Inferior parietal cortex (tissue), 1 donor: ENCODE data around the gene HIVEP3.

Experiments used
- DNase-seq: peaks from one replicate; pipeline ENCODE4 v3.0.0-alpha.2; 2016; ENCODE audit errors: extremely low spot score

HIVEP3 gene

DNA sequence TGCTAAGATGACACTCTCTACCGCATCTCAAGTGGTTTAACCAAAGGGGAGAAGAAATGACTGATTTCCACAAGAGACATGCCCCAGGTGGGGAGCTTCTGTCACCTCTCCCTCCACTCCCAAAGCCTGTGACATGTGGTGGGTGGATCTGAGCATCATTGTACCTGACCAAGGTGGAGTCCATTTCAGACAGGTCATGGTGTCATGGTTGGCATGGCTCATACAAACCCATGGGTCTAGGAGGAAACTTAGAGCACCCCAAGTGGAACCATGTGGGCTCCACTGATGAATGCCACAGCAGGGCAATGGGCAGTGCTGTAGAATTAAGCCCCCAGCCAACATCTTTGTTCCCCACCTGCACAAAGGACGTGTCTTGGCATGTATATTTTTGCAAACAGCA, 302.7 kb downstream of the HIVEP3 start:
- no peak for DNase-seq

GRCh38 chr1:41615316-41615715, 303.4 kb downstream of the HIVEP3 start:
- no peak for DNase-seq

DNA sequence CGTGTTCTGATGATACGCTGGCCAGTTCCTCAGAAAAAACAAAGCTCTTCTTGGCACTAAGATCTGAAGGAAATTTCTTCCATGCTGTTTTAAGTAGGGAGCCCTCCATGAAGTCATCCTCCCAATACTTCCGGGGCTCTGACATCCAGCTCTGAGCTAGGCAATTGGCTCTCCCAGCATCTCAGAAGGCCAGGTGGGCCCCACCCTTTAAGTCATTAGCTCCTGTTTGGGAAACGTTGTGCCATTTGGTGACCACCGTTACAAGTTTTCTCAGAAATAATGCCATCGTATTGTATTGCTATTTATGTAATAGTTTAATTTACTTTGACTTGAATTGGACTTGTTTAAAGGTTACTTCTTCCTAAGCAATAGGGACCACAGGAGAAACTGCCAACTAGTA, 303.9 kb downstream of the HIVEP3 start:
- no peak for DNase-seq

DNA sequence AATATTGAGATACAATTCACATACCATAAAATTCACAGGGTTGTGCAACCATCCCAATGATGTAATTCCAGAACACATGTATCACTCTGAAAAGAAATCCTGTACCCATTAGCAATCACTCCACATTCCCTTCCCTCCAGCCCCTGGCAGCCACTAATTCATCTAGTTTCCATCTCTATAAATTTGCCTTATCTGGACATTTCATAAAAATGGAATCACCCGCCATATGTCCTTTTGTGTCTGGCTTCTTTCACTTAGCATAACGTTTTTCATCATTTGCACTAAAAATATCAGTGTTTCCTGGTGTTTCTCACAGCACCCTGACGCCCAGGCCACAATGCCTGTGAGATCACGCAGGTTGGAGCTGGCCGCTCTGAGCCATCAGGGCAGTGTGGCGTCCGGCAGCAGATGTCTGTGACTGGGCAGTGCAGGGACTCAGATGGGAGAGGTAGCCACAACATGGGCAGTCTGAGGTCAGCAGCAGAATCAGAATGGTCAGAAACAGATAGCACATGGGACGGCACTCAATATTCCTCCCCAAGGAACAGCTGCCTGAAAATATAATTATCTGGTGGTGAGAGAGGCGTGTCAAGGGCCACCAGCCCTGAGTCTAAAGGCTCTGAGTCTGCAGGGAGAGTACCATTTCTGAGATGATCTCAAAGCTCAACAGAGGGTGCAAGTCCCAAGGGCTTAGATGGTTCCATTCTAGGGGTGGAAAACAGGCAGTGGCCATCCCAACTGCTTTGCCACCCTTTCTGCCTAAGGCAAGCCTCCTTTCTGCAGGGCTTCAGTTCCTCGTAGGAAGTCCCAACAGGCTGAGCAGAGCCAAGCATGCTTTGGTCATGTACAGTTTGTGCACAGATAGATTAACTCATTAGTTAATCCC, 304.8 kb downstream of the HIVEP3 start:
- DNase-seq, result no peak

GRCh38 chr1:41612953-41613352, 305.8 kb downstream of the HIVEP3 start:
- DNase-seq, result no peak

- no peak for DNase-seq
Measured at GRCh38 chr1:41611932-41612450, 306.7 kb downstream of the HIVEP3 start.

DNA sequence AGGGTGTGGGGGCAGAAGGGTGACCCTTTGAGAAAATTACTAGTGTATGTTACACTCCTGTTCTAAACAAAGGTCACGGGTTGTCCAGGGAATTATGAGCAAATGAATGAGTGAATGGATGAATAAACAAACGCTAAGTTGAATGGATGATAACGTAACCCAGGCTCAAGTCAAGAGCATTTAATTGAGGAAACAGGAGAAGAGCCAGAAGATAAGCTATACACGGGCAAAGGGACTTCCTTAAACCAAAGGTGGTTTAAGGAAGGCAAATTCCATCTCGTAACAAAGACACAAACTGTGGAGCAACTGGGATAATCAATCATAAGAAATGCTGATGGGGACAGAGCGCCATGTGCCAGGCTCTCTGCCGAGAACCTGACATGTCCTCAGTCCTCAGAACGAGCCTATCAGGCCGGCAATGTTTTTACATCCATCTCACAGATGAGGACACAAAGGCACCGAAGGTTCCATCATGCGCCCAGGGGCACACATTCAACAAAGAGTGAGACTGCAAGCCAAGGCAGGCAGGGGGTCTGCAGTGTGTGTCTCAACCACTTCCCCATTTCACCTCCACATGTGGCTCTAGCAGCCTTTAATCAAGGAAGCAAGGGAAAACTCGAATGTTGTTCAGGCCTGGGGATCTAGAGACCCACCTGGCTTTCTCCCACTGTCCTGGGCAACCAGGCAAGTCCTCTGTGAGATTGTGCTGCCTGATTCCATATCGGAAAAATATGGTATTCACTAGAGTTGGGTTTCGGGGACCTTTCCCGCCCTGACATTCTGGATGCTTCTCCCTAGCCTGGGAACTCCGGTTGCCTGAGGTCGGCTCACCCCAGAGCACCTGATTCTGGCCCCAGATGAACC, 307.4 kb downstream of the HIVEP3 start:
- DNase-seq, result no peak

GRCh38 chr1:41610361-41610760, 308.4 kb downstream of the HIVEP3 start:
- no peak for DNase-seq

DNA sequence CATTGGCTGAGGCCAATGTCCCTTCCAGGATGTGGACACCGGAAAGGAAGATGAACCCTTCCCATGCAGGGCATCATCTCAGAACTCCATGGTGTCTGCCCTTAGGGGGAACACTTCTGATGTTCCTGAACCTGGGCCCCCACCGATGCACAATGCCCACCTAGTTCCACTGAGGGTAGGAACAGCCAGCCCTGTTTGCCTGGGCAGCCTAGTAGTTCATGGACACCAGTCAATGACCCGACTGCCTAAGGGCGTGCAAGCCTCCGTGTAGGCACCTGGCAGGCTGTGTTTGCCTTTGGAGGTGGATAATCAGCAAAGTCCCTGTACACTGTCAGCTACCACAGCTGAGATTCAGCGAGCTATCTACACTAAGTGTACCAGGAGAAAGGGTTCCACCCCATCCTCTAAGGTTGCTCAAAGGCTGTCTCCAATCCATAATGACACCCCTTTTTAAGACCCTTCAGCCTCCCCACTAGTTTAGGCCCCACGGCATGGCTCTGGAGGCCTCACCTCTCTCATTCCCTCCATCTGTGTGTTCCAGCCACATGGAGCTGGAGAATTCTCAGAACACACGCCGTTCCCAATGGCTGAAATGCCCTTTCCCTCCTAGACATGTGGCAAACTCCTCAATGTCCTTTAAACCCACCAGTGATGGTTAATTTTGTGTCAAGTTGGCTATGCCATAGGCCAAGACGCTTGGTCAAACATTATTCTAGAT, 309.4 kb downstream of the HIVEP3 start:
- DNase-seq, result no peak

GRCh38 chr1:41608211-41608610, 310.5 kb downstream of the HIVEP3 start:
- DNase-seq, result no peak

- DNase-seq, result no peak
Measured at GRCh38 chr1:41607808-41608207, 310.9 kb downstream of the HIVEP3 start.

DNA sequence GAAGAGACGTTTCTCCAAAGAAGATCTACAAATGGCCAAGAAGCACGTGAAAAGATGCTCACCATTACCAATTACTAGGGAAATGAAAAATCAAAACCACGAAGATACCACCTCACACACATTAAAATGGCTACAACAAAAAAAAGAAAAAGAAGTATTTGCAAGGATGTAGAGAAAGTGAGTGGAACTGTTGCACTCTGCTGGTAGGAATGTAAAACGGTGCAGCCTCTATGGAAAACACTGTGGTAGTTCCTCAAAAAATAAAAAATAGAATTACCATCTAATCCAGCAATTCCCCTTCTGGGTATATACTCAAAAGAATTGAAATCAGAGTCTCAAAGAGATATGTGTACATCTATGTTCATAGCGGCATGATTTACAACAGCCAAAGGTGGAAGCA, 318.8 kb downstream of the HIVEP3 start:
- no peak for DNase-seq

DNA sequence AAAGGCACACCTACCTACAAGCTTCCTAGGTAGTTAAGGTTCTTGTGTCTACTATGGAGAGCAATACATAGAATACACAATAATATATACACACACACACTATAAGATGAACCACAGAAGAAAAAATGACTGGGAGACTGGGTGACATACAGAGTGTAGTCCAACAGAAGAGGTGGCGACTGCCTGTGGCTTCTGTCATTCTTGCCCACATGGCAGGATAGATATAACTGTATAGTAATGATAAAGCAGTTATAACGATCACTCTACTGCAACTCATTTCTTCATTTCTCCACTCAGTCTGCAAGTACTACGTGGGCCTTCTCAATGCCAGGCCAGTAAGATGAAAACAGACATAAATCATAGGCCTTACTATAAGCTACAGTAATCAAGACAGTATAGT, 320.4 kb downstream of the HIVEP3 start:
- DNase-seq, result no peak

DNA sequence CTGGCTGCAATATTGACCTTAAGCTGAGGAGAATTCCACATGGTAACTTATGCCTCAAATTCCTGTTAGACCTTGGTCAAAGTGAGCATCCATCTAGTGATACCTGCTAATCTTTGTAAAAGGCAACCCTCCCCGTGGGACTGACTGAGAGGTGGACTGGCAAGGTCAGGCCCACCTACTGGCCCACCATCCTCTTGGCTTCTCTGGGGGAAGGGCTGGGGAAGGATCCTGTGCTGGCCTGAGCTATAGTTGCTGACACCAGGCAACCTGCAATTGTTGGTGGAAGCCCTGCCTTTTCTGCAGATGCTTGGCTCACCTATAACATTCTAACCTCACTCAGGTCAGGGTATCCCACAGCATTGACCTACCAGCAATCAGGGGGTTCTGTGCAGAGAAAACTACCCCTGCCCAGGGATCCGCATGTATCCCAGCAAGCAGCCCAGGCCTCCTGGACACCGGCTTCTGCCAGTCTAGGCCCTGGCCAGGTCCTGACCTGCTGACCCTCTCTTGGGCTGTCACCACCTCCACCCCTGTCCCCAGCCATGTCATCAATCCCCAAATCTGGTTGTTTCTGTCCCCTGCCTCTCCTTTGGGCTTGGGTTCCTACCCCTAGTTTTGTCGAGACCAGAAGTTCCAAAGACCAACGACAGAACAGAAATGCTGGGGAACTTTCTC, 326.1 kb downstream of the HIVEP3 start:
- no peak for DNase-seq

DNA sequence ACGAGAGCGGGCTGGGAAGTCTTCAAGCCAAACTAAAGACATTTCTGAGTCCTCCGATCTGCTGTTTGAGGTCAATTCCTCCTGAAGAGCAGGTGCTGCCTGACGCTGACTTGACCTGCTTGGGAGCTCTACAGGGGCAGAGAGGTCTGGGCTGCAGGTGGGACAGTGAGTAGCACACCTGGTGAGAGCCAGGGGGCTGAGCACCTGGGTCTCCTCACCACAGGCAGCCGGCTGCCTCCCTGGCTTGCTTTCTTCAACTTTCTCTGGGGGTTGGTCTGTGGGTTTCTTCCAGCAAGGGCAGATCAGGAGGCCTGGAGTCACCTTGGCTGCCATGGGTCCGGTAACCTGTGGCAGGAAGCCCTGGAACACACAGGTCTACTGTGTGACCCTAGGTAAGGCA, 326.8 kb downstream of the HIVEP3 start:
- DNase-seq, result no peak

- DNase-seq, result no peak
Measured at GRCh38 chr1:41590331-41590730, 328.4 kb downstream of the HIVEP3 start.

GRCh38 chr1:41589395-41589794, 329.3 kb downstream of the HIVEP3 start:
- no peak for DNase-seq

- DNase-seq, result no peak
Measured at GRCh38 chr1:41588334-41588875, 330.3 kb downstream of the HIVEP3 start.

GRCh38 chr1:41587791-41588190, 330.9 kb downstream of the HIVEP3 start:
- no peak for DNase-seq

- DNase-seq, result no peak
Measured at GRCh38 chr1:41586230-41586629, 332.5 kb downstream of the HIVEP3 start.
